H9 (cell line): ENCODE measurements around the gene TRAF2. TPM values are rescaled to one million over a fixed set of nuclear protein-coding genes. Genes with fewer than 3 reads are reported as not detected.

Experiments used
- DNase-seq: peaks from one replicate; pipeline ENCODE4 v3.0.0-alpha.2; 2017
- H2AFZ ChIP-seq: one replicate; pipeline ENCODE4 v1.6.1; 2013; ENCODE audit warnings: mild to moderate bottlenecking, low read length, control low read depth, moderate library complexity
- H2AK5ac ChIP-seq: 2 replicates; pipeline ENCODE4 v1.6.1; 2013; ENCODE audit warnings: low read length, control low read depth, mixed read lengths; ENCODE audit not compliant: insufficient read length
- H2BK120ac ChIP-seq: one replicate; pipeline ENCODE4 v1.6.1; 2013; ENCODE audit warnings: low read depth, mild to moderate bottlenecking, low read length, control low read depth, inconsistent platforms; ENCODE audit not compliant: poor library complexity, severe bottlenecking
- H2BK12ac ChIP-seq: 2 replicates; pipeline ENCODE4 v1.6.1; 2013; ENCODE audit warnings: low read length, control low read depth, mixed read lengths, low read depth; ENCODE audit not compliant: insufficient read length
- H2BK15ac ChIP-seq: 2 replicates; pipeline ENCODE4 v1.6.1; 2013; ENCODE audit warnings: low read depth, low read length, control low read depth
- H2BK20ac ChIP-seq: one replicate; pipeline ENCODE4 v1.6.1; 2013; ENCODE audit warnings: low read depth, mild to moderate bottlenecking, low read length, control low read depth, inconsistent platforms; ENCODE audit not compliant: poor library complexity, severe bottlenecking
- H2BK5ac ChIP-seq: 2 replicates; pipeline ENCODE4 v1.6.1; 2013; ENCODE audit warnings: low read length, control low read depth, mixed read lengths; ENCODE audit not compliant: insufficient read length
- H3K14ac ChIP-seq: 2 replicates; pipeline ENCODE4 v1.6.1; 2013; ENCODE audit warnings: low read length, control low read depth; ENCODE audit not compliant: insufficient read depth
- H3K18ac ChIP-seq: 2 replicates; pipeline ENCODE4 v1.6.1; 2013; ENCODE audit warnings: low read depth, mild to moderate bottlenecking, mixed read lengths, low read length, control low read depth; ENCODE audit not compliant: insufficient read length
- H3K23ac ChIP-seq: 2 replicates; pipeline ENCODE4 v1.6.1; 2013; ENCODE audit warnings: low read length, control low read depth, mixed read lengths, low read depth; ENCODE audit not compliant: insufficient read length
- H3K23me2 ChIP-seq: 2 replicates; pipeline ENCODE4 v1.6.1; 2013; ENCODE audit warnings: low read depth, mild to moderate bottlenecking, mixed read lengths, low read length, control low read depth; ENCODE audit not compliant: insufficient read length, poor library complexity, severe bottlenecking
- H3K27ac ChIP-seq: 2 replicates; pipeline ENCODE4 v1.5.1; 2013; ENCODE audit warnings: low read length, control low read depth, mixed read lengths, low read depth; ENCODE audit not compliant: insufficient read length
- H3K27me3 ChIP-seq: 2 replicates; pipeline ENCODE4 v1.6.1; 2013; ENCODE audit warnings: low read length, control low read depth, inconsistent platforms; ENCODE audit not compliant: insufficient read depth
- H3K4ac ChIP-seq: 2 replicates; pipeline ENCODE4 v1.6.1; 2013; ENCODE audit warnings: low read depth, mild to moderate bottlenecking, control low read depth, inconsistent platforms, low read length, moderate library complexity
- H3K4me1 ChIP-seq: 2 replicates; pipeline ENCODE4 v1.6.1; 2013; ENCODE audit warnings: low read length, control low read depth, inconsistent platforms; ENCODE audit not compliant: insufficient read depth
- H3K4me2 ChIP-seq: 2 replicates; pipeline ENCODE4 v1.6.1; 2013; ENCODE audit warnings: low read length, control low read depth, mixed read lengths; ENCODE audit not compliant: insufficient read length, insufficient read depth
- H3K56ac ChIP-seq: 2 replicates; pipeline ENCODE4 v1.6.1; 2013; ENCODE audit warnings: low read depth, mild to moderate bottlenecking, mixed read lengths, low read length, control low read depth; ENCODE audit not compliant: insufficient read length
- H3K79me1 ChIP-seq: 2 replicates; pipeline ENCODE4 v1.6.1; 2013; ENCODE audit warnings: low read depth, mild to moderate bottlenecking, moderate library complexity, low read length, control low read depth, inconsistent platforms; ENCODE audit not compliant: insufficient read depth, poor library complexity, severe bottlenecking
- H3K79me2 ChIP-seq: 2 replicates; pipeline ENCODE4 v1.6.1; 2013; ENCODE audit warnings: low read length, control low read depth, inconsistent platforms; ENCODE audit not compliant: insufficient read depth
- H3K9ac ChIP-seq: 2 replicates; pipeline ENCODE4 v1.6.1; 2013; ENCODE audit warnings: low read length, control low read depth, mixed read lengths; ENCODE audit not compliant: insufficient read length; ENCODE audit errors: extremely low read depth
- H3K9me3 ChIP-seq: one replicate; pipeline ENCODE4 v1.6.1; 2013; ENCODE audit warnings: low read depth, low read length, inconsistent platforms; ENCODE audit not compliant: control insufficient read depth
- H3T11ph ChIP-seq: one replicate; pipeline ENCODE4 v1.6.1; 2013; ENCODE audit warnings: mild to moderate bottlenecking, low read length, control low read depth, inconsistent platforms
- H4K20me1 ChIP-seq: one replicate; pipeline ENCODE4 v1.6.1; 2013; ENCODE audit not compliant: control insufficient read depth, insufficient read length, insufficient read depth
- H4K5ac ChIP-seq: 2 replicates; pipeline ENCODE4 v1.6.1; 2013; ENCODE audit warnings: low read depth, mild to moderate bottlenecking, mixed read lengths, low read length, control low read depth; ENCODE audit not compliant: insufficient read length
- H4K8ac ChIP-seq: replicated peaks from 2 replicates; pipeline ENCODE4 v1.6.1; 2013; ENCODE audit warnings: low read length, control low read depth, mixed read lengths, low read depth; ENCODE audit not compliant: insufficient read length
- H4K91ac ChIP-seq: 2 replicates; pipeline ENCODE4 v1.6.1; 2013; ENCODE audit warnings: low read depth, mild to moderate bottlenecking, moderate library complexity, mixed read lengths, low read length, control low read depth; ENCODE audit not compliant: insufficient read length
- H3K27ac Mint-ChIP-seq, 3 experiments: 2 replicates in 2 of 3; 3 replicates in 1 of 3; pipeline ENCODE4 v1.8.0; 2020 to 2021; ENCODE audit warnings: mixed read lengths in 3 of 3, mild to moderate bottlenecking in 1 of 3, moderate library complexity in 1 of 3
- H3K27me3 Mint-ChIP-seq: 2 replicates; pipeline ENCODE4 v1.8.0; 2021; ENCODE audit warnings: low read depth, mild to moderate bottlenecking, moderate library complexity, mixed read lengths
- H3K36me3 Mint-ChIP-seq, 3 experiments: 2 replicates in 2 of 3; 3 replicates in 1 of 3; pipeline ENCODE4 v1.8.0; 2020 to 2021; ENCODE audit warnings: low read depth in 3 of 3, mixed read lengths in 3 of 3; ENCODE audit not compliant: insufficient read depth in 1 of 3
- H3K4me1 Mint-ChIP-seq, 2 experiments: 2 replicates each; pipeline ENCODE4 v1.8.0; 2020; ENCODE audit warnings: mixed read lengths in 2 of 2
- H3K4me3 Mint-ChIP-seq, 2 experiments: 2 replicates in 1 of 2; 3 replicates in 1 of 2; pipeline ENCODE4 v1.8.0; 2020 to 2021; ENCODE audit warnings: mild to moderate bottlenecking in 2 of 2, mixed read lengths in 2 of 2, moderate library complexity in 1 of 2
- H3K9me3 Mint-ChIP-seq, 2 experiments: 2 replicates in 1 of 2; 3 replicates in 1 of 2; pipeline ENCODE4 v1.8.0; 2020; ENCODE audit warnings: mild to moderate bottlenecking in 2 of 2, mixed read lengths in 2 of 2, moderate library complexity in 1 of 2
- WGBS: extraction: QIAGEN DNeasy Blood & Tissue Kit; methylation state at CpG from one replicate; pipeline ENCODE4 v1.1.7; 2013; ENCODE audit warnings: missing lambda C conversion rate, low lambda C conversion rate, mixed read lengths; ENCODE audit not compliant: insufficient read length; ENCODE audit errors: extremely low coverage; 5-methylcytosine and 5-hydroxymethylcytosine counted together
- total RNA-seq: library from RNA; stranded (reverse); gene quantifications from 2 replicates; pipeline ENCODE4 v1.2.1, GENCODE V29; 2021
- TF ChIP-seq, protein P1 (sequence below): fragments of 200-600 bp; sonication (generic); conservative IDR thresholded peaks from 3 replicates; pipeline ENCODE4 v1.8.0; 2021; ENCODE audit warnings: antibody characterized with exemption, mild to moderate bottlenecking

Gene TRAF2
- total RNA-seq, 1 experiment from 2014 or later = 48.8 TPM

DNA sequence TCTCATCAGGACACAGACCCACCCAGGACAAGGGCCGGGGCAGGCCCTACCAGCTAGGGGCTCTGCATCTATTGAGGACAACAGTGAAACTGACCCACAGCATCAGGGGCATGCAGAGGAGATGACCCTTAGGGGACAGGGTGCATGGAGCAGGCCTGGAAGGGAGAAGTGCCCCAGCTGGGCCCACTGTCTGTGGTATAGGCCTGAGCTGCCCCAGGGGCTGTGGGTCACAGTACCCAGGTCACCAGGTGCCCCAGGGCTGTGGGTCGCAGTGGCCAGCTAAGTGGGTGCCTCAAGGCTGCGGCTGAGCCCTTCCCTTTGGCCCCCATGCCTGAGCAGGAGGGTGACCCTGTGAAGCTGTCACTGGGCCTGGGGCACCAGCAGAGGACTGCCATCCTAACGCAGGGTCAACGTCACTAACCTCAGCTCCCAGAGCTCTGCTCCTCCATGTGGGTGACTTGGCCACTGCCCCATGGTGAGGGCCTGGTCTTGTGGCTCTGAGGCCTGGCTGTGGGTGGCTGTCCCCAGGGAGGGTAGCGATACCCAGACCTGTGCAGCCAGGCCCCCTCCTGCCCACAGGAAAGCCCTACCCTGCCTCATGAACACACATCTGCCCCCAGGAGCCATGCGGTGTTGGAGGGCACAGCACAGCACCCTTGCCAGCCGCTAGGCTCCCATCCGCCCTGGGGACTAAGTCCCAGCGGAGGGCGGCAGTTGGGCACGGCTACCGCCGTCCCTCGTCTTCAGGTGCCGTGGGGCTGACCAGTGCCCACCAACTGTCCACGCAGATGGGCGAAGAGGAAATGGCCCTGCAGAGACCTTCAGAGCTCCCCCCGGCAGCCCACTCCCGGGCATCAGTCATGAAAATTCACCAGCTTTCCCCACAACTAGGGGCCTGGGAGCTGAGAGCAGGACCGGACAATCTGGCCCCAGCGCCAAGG is 25.1 kb upstream of the TRAF2 start:
- H3T11ph ChIP-seq = no peak overlapping the region
- no peaks in the 10 kb centered on the region for H3K9me3 Mint-ChIP-seq
- H4K20me1 ChIP-seq = no peaks in the 10 kb centered on the region
- H3K27me3 Mint-ChIP-seq = no peaks in the 10 kb centered on the region; the same call in none of the 2 replicates
- peaks cover 2% of the 10 kb centered on the region; the same call in 1 of the 2 replicates for H3K79me2 ChIP-seq
- H4K8ac ChIP-seq = no peak overlapping the region
- 0 out of 2 replicates have a peak, but pooled peaks cover 3% of the 10 kb centered on the region for H3K4me1 ChIP-seq
- DNase-seq = no peak
- WGBS = no CpG with 5 or more reads among the region's 22 CpGs
- H3K23me2 ChIP-seq = peaks cover 4% of the 10 kb centered on the region
- no peak overlapping the region for H3K27ac Mint-ChIP-seq
- H3K4me2 ChIP-seq = no peak overlapping the region
- H3K18ac ChIP-seq = no peak overlapping the region
- no peak overlapping the region; the same call in 1 of the 2 replicates for H3K14ac ChIP-seq
- H2AK5ac ChIP-seq = no peak overlapping the region
- no peak overlapping the region for H2BK20ac ChIP-seq
- no peak overlapping the region for H3K23ac ChIP-seq
- H3K9ac ChIP-seq = no peak overlapping the region
- no peak overlapping the region for H4K91ac ChIP-seq
- peaks cover 2% of the 10 kb centered on the region for H3K79me1 ChIP-seq
- no peak overlapping the region for H4K5ac ChIP-seq
- peaks cover 5 to 6% of the 10 kb centered on the region in 2 experiments for H3K4me1 Mint-ChIP-seq
- H2BK5ac ChIP-seq = no peak overlapping the region
- no peak overlapping the region for H2AFZ ChIP-seq
- no peaks in the 10 kb centered on the region for H3K27me3 ChIP-seq
- H2BK15ac ChIP-seq = no peak overlapping the region
- no peak overlapping the region for H2BK120ac ChIP-seq
- H3K56ac ChIP-seq = no peak overlapping the region
- no peaks in the 10 kb centered on the region for H3K9me3 ChIP-seq
- TF ChIP-seq, protein P1, sequence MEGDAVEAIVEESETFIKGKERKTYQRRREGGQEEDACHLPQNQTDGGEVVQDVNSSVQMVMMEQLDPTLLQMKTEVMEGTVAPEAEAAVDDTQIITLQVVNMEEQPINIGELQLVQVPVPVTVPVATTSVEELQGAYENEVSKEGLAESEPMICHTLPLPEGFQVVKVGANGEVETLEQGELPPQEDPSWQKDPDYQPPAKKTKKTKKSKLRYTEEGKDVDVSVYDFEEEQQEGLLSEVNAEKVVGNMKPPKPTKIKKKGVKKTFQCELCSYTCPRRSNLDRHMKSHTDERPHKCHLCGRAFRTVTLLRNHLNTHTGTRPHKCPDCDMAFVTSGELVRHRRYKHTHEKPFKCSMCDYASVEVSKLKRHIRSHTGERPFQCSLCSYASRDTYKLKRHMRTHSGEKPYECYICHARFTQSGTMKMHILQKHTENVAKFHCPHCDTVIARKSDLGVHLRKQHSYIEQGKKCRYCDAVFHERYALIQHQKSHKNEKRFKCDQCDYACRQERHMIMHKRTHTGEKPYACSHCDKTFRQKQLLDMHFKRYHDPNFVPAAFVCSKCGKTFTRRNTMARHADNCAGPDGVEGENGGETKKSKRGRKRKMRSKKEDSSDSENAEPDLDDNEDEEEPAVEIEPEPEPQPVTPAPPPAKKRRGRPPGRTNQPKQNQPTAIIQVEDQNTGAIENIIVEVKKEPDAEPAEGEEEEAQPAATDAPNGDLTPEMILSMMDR = no peak
- H3K36me3 Mint-ChIP-seq = peaks cover 13 to 45% (median 37%) of the 10 kb centered on the region in 3 experiments
- H3K27ac ChIP-seq = no peak overlapping the region
- H3K4me3 Mint-ChIP-seq = no peak overlapping the region
- H3K4ac ChIP-seq = no peak overlapping the region
- H2BK12ac ChIP-seq = no peak overlapping the region
